ENCODE results near the gene PCK2. TPM values are rescaled to one million over a fixed set of nuclear protein-coding genes. Genes with fewer than 3 reads are reported as not detected.
A peak's percentile ranks its signal among the peaks of the same experiment; 100 is the strongest.

Gene PCK2
- total and polyA plus RNA-seq, 2 of the 8 experiments (the other 6 are each of a cell fraction or from before 2014, with no cell fraction given): 81.9 to 115 TPM

DNA sequence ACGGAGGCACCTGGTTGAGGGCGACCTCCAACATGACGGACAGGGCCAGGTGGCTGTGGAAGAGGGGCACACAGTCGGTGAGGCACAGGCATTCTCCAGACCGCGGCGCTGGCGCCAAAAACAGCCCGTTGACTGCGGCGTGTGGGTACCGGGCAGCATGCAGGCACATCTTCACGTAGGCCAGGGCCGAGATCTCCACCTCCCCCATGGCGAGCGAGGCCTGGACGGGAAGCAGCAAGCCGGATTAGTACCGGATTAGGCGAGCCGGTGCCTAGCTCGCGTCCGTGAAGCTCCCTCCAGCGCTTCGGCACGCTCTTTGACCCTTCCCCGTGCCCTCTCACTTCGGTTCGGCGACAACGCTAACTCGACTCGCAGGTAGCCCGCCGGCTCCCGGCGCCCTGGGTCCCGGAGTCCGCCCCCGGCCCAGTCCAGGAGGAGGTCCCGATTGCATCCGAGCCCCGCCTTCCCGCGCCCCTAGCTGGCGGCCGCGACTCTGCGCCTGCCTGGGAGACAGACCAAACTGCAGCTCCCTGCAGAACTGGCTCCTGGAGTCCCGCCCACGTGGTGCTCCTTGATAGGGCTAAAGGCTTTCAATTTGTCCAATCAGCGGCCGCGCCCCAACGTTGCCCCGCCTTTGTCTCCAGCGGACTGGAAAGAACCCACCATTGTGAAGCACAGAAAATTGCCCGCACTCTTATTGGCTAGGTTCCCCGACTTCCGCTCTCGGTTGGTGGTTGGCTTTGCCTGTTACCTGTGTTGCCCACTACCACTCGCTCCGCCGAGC lies 47.2 kb downstream of the PCK2 start, which contains the start of gene EMC9 (continued):
- TF ChIP-seq PHF8 (conservative IDR thresholded peaks at IDR 0.05; ENCODE audit: low read depth, low read length) (peak; percentile 84), TCF12 (IDR thresholded peaks at IDR 0.05; ENCODE audit: low read depth, low read length) (0 out of 2 replicates have a peak, but pooled peaks have one; percentile 4), SIX5 (IDR thresholded peaks at IDR 0.05; ENCODE audit: low read depth, low read length) (no peak), SAP30 (IDR thresholded peaks at IDR 0.05; ENCODE audit: insufficient read depth, insufficient replicate concordance, low read length) (peak; percentile 96), SP4 (IDR thresholded peaks at IDR 0.05; ENCODE audit: low read length) (peak; percentile 74; the same call in 1 of the 2 replicates), KDM5A (IDR thresholded peaks at IDR 0.05; ENCODE audit: low read length) (no peak), ASH2L (IDR thresholded peaks at IDR 0.05; ENCODE audit: low read length) (no peak)
- TF ChIP-seq, protein P1, sequence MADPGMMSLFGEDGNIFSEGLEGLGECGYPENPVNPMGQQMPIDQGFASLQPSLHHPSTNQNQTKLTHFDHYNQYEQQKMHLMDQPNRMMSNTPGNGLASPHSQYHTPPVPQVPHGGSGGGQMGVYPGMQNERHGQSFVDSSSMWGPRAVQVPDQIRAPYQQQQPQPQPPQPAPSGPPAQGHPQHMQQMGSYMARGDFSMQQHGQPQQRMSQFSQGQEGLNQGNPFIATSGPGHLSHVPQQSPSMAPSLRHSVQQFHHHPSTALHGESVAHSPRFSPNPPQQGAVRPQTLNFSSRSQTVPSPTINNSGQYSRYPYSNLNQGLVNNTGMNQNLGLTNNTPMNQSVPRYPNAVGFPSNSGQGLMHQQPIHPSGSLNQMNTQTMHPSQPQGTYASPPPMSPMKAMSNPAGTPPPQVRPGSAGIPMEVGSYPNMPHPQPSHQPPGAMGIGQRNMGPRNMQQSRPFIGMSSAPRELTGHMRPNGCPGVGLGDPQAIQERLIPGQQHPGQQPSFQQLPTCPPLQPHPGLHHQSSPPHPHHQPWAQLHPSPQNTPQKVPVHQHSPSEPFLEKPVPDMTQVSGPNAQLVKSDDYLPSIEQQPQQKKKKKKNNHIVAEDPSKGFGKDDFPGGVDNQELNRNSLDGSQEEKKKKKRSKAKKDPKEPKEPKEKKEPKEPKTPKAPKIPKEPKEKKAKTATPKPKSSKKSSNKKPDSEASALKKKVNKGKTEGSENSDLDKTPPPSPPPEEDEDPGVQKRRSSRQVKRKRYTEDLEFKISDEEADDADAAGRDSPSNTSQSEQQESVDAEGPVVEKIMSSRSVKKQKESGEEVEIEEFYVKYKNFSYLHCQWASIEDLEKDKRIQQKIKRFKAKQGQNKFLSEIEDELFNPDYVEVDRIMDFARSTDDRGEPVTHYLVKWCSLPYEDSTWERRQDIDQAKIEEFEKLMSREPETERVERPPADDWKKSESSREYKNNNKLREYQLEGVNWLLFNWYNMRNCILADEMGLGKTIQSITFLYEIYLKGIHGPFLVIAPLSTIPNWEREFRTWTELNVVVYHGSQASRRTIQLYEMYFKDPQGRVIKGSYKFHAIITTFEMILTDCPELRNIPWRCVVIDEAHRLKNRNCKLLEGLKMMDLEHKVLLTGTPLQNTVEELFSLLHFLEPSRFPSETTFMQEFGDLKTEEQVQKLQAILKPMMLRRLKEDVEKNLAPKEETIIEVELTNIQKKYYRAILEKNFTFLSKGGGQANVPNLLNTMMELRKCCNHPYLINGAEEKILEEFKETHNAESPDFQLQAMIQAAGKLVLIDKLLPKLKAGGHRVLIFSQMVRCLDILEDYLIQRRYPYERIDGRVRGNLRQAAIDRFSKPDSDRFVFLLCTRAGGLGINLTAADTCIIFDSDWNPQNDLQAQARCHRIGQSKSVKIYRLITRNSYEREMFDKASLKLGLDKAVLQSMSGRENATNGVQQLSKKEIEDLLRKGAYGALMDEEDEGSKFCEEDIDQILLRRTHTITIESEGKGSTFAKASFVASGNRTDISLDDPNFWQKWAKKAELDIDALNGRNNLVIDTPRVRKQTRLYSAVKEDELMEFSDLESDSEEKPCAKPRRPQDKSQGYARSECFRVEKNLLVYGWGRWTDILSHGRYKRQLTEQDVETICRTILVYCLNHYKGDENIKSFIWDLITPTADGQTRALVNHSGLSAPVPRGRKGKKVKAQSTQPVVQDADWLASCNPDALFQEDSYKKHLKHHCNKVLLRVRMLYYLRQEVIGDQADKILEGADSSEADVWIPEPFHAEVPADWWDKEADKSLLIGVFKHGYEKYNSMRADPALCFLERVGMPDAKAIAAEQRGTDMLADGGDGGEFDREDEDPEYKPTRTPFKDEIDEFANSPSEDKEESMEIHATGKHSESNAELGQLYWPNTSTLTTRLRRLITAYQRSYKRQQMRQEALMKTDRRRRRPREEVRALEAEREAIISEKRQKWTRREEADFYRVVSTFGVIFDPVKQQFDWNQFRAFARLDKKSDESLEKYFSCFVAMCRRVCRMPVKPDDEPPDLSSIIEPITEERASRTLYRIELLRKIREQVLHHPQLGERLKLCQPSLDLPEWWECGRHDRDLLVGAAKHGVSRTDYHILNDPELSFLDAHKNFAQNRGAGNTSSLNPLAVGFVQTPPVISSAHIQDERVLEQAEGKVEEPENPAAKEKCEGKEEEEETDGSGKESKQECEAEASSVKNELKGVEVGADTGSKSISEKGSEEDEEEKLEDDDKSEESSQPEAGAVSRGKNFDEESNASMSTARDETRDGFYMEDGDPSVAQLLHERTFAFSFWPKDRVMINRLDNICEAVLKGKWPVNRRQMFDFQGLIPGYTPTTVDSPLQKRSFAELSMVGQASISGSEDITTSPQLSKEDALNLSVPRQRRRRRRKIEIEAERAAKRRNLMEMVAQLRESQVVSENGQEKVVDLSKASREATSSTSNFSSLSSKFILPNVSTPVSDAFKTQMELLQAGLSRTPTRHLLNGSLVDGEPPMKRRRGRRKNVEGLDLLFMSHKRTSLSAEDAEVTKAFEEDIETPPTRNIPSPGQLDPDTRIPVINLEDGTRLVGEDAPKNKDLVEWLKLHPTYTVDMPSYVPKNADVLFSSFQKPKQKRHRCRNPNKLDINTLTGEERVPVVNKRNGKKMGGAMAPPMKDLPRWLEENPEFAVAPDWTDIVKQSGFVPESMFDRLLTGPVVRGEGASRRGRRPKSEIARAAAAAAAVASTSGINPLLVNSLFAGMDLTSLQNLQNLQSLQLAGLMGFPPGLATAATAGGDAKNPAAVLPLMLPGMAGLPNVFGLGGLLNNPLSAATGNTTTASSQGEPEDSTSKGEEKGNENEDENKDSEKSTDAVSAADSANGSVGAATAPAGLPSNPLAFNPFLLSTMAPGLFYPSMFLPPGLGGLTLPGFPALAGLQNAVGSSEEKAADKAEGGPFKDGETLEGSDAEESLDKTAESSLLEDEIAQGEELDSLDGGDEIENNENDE (IDR thresholded peaks at IDR 0.05; ENCODE audit: insufficient replicate concordance, low read length): no peak

All from H1 (cell line).